Measurements from ENCODE around the gene OGFR. TPM values are rescaled to one million over a fixed set of nuclear protein-coding genes. Genes with fewer than 3 reads are reported as not detected.

The OGFR gene
- total RNA-seq, 1 experiment from 2014 or later: 31.0 TPM

DNA sequence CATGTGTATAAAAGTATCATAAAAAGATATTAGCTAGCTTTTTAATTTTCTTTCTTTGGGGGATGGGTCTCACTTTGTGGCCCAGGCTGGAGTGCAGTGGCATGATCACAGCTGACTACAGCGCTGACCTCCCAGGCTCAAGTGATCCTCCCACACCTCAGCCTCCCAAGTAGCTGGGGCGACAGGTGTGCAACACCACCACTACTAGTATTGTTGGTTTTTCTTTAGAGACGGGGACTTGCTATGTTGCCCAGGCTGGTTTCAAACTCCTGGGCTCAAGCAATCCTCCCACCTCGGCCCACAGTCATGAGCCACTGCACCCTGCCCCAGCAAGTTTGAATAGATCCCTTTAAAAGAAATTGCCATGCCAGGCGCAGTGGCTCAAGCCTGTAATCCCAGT, 50.5 kb downstream of the OGFR start:
- intact Hi-C loops (cut with micrococcal nuclease): no loop called here
- H3K36me3 Mint-ChIP-seq (ENCODE audit: insufficient read depth, unreplicated experiment): peaks cover 51% of the 10 kb centered on the region
- H3K27ac Mint-ChIP-seq (ENCODE audit: low read depth, unreplicated experiment): no peak overlapping the region
- peaks cover 13% of the 10 kb centered on the region for H3K4me1 Mint-ChIP-seq (ENCODE audit: insufficient read depth, unreplicated experiment)
- no peaks in the 10 kb centered on the region for H3K9me3 Mint-ChIP-seq (ENCODE audit: unreplicated experiment)
- BruUV-seq (replicated peaks): no TSS peak
- ChIA-PET CTCF (interaction anchor here (0.6 to 1.6 kb wide), 7 partner anchors 10 to 595 kb away, joined by 3 to 7 read pairs (median 4); no protein-coding TSS in a partner anchor), POLR2A (interaction anchor here (1.1 kb wide), 1 partner anchor 36 kb away, joined by 4 read pairs; no protein-coding TSS in a partner anchor)
- no peaks in the 10 kb centered on the region for H3K27me3 Mint-ChIP-seq (ENCODE audit: insufficient read depth, unreplicated experiment)
- TF ChIP-seq, protein P1, sequence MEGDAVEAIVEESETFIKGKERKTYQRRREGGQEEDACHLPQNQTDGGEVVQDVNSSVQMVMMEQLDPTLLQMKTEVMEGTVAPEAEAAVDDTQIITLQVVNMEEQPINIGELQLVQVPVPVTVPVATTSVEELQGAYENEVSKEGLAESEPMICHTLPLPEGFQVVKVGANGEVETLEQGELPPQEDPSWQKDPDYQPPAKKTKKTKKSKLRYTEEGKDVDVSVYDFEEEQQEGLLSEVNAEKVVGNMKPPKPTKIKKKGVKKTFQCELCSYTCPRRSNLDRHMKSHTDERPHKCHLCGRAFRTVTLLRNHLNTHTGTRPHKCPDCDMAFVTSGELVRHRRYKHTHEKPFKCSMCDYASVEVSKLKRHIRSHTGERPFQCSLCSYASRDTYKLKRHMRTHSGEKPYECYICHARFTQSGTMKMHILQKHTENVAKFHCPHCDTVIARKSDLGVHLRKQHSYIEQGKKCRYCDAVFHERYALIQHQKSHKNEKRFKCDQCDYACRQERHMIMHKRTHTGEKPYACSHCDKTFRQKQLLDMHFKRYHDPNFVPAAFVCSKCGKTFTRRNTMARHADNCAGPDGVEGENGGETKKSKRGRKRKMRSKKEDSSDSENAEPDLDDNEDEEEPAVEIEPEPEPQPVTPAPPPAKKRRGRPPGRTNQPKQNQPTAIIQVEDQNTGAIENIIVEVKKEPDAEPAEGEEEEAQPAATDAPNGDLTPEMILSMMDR (IDR thresholded peaks at IDR 0.05; ENCODE audit: unreplicated experiment): no peak
- no peak overlapping the region for H3K4me3 Mint-ChIP-seq (ENCODE audit: unreplicated experiment)
- no peak for DNase-seq (ENCODE audit: unreplicated experiment)

DNA sequence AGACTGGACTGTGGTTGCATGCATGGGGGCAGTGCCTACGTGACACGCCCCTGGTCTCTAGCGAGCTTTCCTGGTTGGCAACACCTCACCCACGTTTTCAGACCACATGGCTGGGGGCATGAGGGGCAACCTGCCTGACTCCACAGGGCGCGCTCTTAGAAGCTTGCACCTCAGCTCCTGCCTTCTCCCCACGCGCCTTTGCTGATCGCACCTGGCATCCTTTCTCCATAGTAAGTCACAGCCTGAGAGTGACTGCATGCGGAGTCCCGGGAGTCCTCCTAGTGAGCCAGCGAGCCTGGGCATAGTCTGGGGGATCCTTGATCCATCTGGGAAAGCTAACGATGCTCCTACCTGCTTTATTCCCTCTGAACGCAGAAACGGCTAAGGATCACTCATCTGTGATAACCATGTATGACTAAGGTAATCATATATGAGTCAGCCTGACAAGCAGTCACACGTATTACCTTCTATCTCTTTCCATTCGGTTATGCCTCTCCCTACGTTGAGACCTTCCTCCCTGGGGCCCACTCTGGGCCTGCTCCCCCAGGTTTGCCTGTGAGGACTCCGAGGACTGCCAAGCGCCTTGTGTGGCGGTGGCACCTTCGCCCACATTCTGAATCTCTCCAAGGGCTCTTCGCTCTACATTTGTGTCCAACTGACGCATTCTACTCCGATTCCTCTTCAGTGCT, 52.4 kb downstream of the OGFR start:
- POLR2A ChIA-PET: interaction anchor here (0.6 to 1.4 kb wide), 4 partner anchors 12 to 61 kb away, joined by 3 read pairs; partner anchors contain the start of gene MRGBP
- peak; percentile 33 for DNase-seq (ENCODE audit: unreplicated experiment)
- Mint-ChIP-seq H3K27ac (ENCODE audit: low read depth, unreplicated experiment) (peak overlapping the region; percentile 65), H3K36me3 (ENCODE audit: insufficient read depth, unreplicated experiment) (peaks cover 42% of the 10 kb centered on the region), H3K4me3 (ENCODE audit: unreplicated experiment) (no peak overlapping the region), H3K4me1 (ENCODE audit: insufficient read depth, unreplicated experiment) (peaks cover 18% of the 10 kb centered on the region), H3K27me3 (ENCODE audit: insufficient read depth, unreplicated experiment) (no peaks in the 10 kb centered on the region), H3K9me3 (ENCODE audit: unreplicated experiment) (no peaks in the 10 kb centered on the region)
- intact Hi-C loops (cut with micrococcal nuclease): no loop called here
- CTCF ChIA-PET: no interaction called here
- TF ChIP-seq, protein P1 (IDR thresholded peaks at IDR 0.05; ENCODE audit: unreplicated experiment): no peak
- BruUV-seq (replicated peaks): no TSS peak

DNA sequence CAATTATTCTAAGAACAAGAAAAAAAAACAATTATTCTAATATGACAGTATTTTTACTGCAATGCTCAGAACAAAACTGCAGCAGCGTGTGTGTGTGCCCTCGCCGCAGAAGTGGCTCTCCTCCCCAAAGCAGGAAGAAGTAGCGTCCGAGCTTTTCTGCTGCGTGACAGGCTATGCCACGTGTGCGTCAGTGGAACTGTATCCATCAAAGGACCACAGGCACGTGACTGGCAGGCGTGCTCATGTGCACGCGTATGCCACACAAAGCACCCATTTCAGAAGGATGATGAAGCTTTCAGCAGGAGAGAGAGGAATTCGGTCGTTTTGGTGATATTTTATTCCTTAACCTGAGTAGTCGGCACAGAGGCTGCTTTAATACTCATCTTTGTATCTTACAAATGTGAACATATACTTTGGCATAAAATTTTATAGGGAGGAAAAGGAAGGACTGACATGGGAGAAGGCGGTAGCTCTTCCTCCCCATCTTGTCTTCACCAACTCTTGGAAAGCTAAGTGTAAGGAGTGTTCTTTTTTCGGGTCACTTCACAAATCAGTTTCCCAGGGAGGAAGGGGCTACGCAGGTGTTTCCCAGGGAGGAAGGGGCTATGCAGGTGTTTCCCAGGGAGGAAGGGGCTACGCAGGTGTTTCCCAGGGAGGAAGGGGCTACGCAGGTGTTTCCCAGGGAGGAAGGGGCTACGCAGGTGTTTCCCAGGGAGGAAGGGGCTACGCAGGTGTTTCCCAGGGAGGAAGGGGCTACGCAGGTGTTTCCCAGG, 53.6 kb downstream of the OGFR start:
- BruUV-seq (replicated peaks): no TSS peak
- Mint-ChIP-seq H3K4me1 (ENCODE audit: insufficient read depth, unreplicated experiment) (peaks cover 18% of the 10 kb centered on the region), H3K36me3 (ENCODE audit: insufficient read depth, unreplicated experiment) (peaks cover 44% of the 10 kb centered on the region), H3K9me3 (ENCODE audit: unreplicated experiment) (no peaks in the 10 kb centered on the region), H3K27me3 (ENCODE audit: insufficient read depth, unreplicated experiment) (no peaks in the 10 kb centered on the region), H3K27ac (ENCODE audit: low read depth, unreplicated experiment) (no peak overlapping the region), H3K4me3 (ENCODE audit: unreplicated experiment) (no peak overlapping the region)
- ChIA-PET CTCF (no interaction called here), POLR2A (interaction anchor here (1.4 to 2.1 kb wide), 2 partner anchors 11 to 14 kb away, joined by 3 to 9 read pairs; no protein-coding TSS in a partner anchor)
- DNase-seq (ENCODE audit: unreplicated experiment): no peak
- TF ChIP-seq, protein P1 (IDR thresholded peaks at IDR 0.05; ENCODE audit: unreplicated experiment): no peak
- intact Hi-C loops (cut with micrococcal nuclease): no loop called here

DNA sequence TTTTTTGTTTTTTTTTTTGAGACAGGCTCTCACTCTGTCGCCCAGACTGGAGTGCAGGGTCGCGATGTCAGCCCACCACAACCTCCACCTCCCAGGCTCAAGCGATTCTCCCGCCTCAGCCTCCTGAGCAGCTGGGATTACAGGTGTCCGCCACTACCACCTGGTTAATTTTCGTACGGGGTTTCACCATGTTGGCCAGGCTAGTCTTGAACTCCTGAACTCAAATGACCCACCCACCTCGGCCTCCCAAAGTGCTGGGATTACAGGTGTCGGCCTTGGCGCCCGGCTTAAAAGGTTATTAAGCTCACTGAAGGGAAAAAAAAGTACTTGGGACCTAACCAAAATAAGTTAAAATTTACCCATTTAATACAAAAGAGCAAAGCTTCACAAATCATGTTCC, 55.1 kb downstream of the OGFR start:
- POLR2A ChIA-PET: interaction anchor here (0.8 to 3.3 kb wide), 7 partner anchors 11 to 78 kb away, joined by 3 to 20 read pairs (median 4); partner anchors contain the start of genes GID8 and OGFR
- H3K4me3 Mint-ChIP-seq (ENCODE audit: unreplicated experiment): peak overlapping the region; percentile 64
- no peaks in the 10 kb centered on the region for H3K9me3 Mint-ChIP-seq (ENCODE audit: unreplicated experiment)
- H3K36me3 Mint-ChIP-seq (ENCODE audit: insufficient read depth, unreplicated experiment): peaks cover 31% of the 10 kb centered on the region
- no TSS peak for BruUV-seq (replicated peaks)
- DNase-seq (ENCODE audit: unreplicated experiment): no peak
- CTCF ChIA-PET: interaction anchor here (0.5 to 1.5 kb wide), 3 partner anchors 11 to 273 kb away, joined by 3 to 4 read pairs (median 3); no protein-coding TSS in a partner anchor
- TF ChIP-seq, protein P1 (IDR thresholded peaks at IDR 0.05; ENCODE audit: unreplicated experiment): no peak
- intact Hi-C loops (cut with micrococcal nuclease): loop anchor here (5.0 kb wide), 1 partner anchor 37 kb away; no protein-coding TSS in a partner anchor
- peak overlapping the region; percentile 5 for H3K27ac Mint-ChIP-seq (ENCODE audit: low read depth, unreplicated experiment)
- no peaks in the 10 kb centered on the region for H3K27me3 Mint-ChIP-seq (ENCODE audit: insufficient read depth, unreplicated experiment)
- peaks cover 18% of the 10 kb centered on the region for H3K4me1 Mint-ChIP-seq (ENCODE audit: insufficient read depth, unreplicated experiment)
